OCI-LY3 (cell line): ENCODE measurements around the gene GLIS1.

ENCODE experiments used
- EZH2phosphoT487 ChIP-seq: fragments of 200-600 bp; shearing (Covaris generic); IDR thresholded peaks from 2 replicates; pipeline ENCODE4 v1.6.1; 2018; ENCODE audit warnings: antibody characterized with exemption, mixed run types, low read depth
- TF ChIP-seq, protein P1 (sequence below): fragments of 200-600, 300-600 bp; sonication (generic); IDR thresholded peaks from 2 replicates; pipeline ENCODE4 v1.5.1; 2014; ENCODE audit warnings: antibody characterized with exemption, low read length, low read depth

DNA sequence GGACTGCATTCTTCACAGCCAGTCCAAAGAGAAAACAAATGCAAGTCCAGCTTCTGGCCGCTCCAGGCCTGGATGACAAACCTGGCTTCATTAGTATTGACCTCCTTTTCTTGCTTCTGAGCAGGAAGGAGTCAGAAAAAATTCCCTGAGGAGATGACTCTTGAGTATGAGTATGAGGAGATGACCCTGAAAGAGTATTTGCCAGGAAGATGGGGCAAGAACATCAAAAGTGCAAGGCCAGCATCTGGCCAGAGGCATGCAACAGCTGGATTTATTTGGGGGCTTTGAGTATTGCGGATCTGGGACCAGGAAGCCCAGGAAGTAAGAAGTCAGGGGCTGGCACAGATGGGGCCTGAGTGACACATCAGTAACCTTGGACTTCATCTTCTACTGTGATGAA lies 113.9 kb downstream of the GLIS1 start:
- TF ChIP-seq, protein P1, sequence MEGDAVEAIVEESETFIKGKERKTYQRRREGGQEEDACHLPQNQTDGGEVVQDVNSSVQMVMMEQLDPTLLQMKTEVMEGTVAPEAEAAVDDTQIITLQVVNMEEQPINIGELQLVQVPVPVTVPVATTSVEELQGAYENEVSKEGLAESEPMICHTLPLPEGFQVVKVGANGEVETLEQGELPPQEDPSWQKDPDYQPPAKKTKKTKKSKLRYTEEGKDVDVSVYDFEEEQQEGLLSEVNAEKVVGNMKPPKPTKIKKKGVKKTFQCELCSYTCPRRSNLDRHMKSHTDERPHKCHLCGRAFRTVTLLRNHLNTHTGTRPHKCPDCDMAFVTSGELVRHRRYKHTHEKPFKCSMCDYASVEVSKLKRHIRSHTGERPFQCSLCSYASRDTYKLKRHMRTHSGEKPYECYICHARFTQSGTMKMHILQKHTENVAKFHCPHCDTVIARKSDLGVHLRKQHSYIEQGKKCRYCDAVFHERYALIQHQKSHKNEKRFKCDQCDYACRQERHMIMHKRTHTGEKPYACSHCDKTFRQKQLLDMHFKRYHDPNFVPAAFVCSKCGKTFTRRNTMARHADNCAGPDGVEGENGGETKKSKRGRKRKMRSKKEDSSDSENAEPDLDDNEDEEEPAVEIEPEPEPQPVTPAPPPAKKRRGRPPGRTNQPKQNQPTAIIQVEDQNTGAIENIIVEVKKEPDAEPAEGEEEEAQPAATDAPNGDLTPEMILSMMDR = no peak
- TF ChIP-seq EZH2phosphoT487 = no peak
